Germinal center (tissue), 1 donor: ENCODE results near the gene STOX2.

ENCODE experiments used
- DNase-seq: peaks from one replicate; pipeline ENCODE4 v3.0.0; 2012; ENCODE audit warnings: mixed read lengths, low spot score

The STOX2 gene

GRCh38 chr4:183986971-183987946, 82.2 kb downstream of the STOX2 start:
- DNase-seq, result no peak

- DNase-seq, result no peak
Measured at GRCh38 chr4:183987987-183988392, 82.9 kb downstream of the STOX2 start.

- no peak for DNase-seq
Measured at GRCh38 chr4:183988874-183989273, 83.8 kb downstream of the STOX2 start.

- no peak for DNase-seq
Measured at GRCh38 chr4:183989461-183989860, 84.4 kb downstream of the STOX2 start.

GRCh38 chr4:183989931-183990330, 84.8 kb downstream of the STOX2 start:
- DNase-seq, result no peak

GRCh38 chr4:183993676-183994075, 88.6 kb downstream of the STOX2 start:
- DNase-seq, result no peak

GRCh38 chr4:183995570-183995969, 90.5 kb downstream of the STOX2 start:
- no peak for DNase-seq

GRCh38 chr4:183996868-183997267, 91.8 kb downstream of the STOX2 start:
- DNase-seq, result no peak

GRCh38 chr4:183999435-183999834, 94.3 kb downstream of the STOX2 start:
- DNase-seq, result no peak

GRCh38 chr4:184000457-184001396, 95.6 kb downstream of the STOX2 start:
- no peak for DNase-seq

GRCh38 chr4:184003433-184003832, 98.3 kb downstream of the STOX2 start:
- no peak for DNase-seq

- DNase-seq, result no peak
Measured at GRCh38 chr4:184007891-184008290, 102.8 kb downstream of the STOX2 start.

GRCh38 chr4:184010696-184011095, 105.6 kb downstream of the STOX2 start:
- DNase-seq, result no peak

- DNase-seq, result no peak
Measured at GRCh38 chr4:184011826-184012380, 106.8 kb downstream of the STOX2 start.

- no peak for DNase-seq
Measured at GRCh38 chr4:184012937-184013336, 107.8 kb downstream of the STOX2 start.

GRCh38 chr4:184014301-184014700, 109.2 kb downstream of the STOX2 start:
- no peak for DNase-seq

- no peak for DNase-seq
Measured at GRCh38 chr4:184016759-184017668, 111.9 kb downstream of the STOX2 start.

GRCh38 chr4:184019076-184019475, 114.0 kb downstream of the STOX2 start:
- no peak for DNase-seq

GRCh38 chr4:184019667-184020623, 114.8 kb downstream of the STOX2 start:
- DNase-seq, result no peak

GRCh38 chr4:184021389-184021788, 116.3 kb downstream of the STOX2 start:
- DNase-seq, result no peak
